ENCODE measurements around the gene NHERF1. TPM values are rescaled to one million over a fixed set of nuclear protein-coding genes. Genes with fewer than 3 reads are reported as not detected.

Gene NHERF1
- total and polyA plus RNA-seq, 2 of the 8 experiments (the other 6 are each of a cell fraction or from before 2014, with no cell fraction given) = 92.9 to 99.2 TPM

DNA sequence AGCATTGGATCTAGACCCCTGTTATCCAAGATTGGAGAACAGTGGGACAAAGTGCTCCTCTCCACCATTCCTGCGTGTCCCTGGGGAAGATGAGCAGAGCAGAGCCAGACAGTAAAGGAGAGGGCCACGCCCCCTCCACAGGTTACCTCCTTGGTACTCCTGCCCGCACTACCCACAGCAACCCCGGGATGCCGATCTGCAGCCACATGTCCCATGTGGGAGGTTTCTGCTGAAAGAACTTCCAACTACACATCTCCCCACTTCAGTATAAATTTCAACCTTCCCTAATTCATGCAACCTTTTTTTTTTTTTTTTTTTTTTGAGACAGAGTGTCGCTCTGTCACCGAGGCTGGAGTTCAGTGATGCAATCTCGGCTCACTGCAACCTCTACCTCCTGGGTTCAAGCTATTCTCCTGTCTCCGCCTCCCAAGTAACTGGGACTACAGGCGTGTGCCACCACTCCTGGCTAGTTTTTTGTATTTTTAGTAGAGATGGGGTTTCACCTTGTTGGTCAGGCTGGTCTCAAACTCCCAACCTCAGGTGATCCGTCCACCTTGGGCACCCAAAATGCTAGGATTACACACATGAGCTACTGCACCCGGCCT is 9.1 kb upstream of the NHERF1 start:
- H2BK15ac ChIP-seq (ENCODE audit: low read length) = no peak overlapping the region
- H2BK12ac ChIP-seq (ENCODE audit: low read depth, low read length) = no peak overlapping the region
- H3K4me3 ChIP-seq (ENCODE audit: extremely low read depth in 1 of 4, insufficient read depth in 2 of 4, low read depth in 3 of 4, low read length in 4 of 4) = no peak overlapping the region
- H3K36me3 ChIP-seq (ENCODE audit: control insufficient read depth in 2 of 4, insufficient read depth in 4 of 4, low read length in 3 of 4) = no peaks in the 10 kb centered on the region
- H3K79me1 ChIP-seq (ENCODE audit: low read depth, low read length) = no peaks in the 10 kb centered on the region
- H3K27ac ChIP-seq (ENCODE audit: low read depth, low read length) = no peak overlapping the region
- no peak overlapping the region for H2BK120ac ChIP-seq (replicated peaks; ENCODE audit: low read depth, low read length)
- no peak overlapping the region for H2AFZ ChIP-seq (ENCODE audit: low read length)
- WGBS, 2 experiments (ENCODE audit: extremely low coverage in 1 of 2, insufficient coverage in 1 of 2, insufficient read length in 1 of 2, insufficient replicate concordance in 2 of 2, low coverage in 1 of 2, low lambda C conversion rate in 2 of 2, missing lambda C conversion rate in 1 of 2) = 82% methylated on average over 9 of the region's 12 CpGs; no CpG with 5 or more reads in 1 of the 2 experiments
- DNase-seq (ENCODE audit: low read depth in 1 of 2, low spot score in 2 of 2) (no peak), FAIRE-seq (no peak)
- POLR2A ChIA-PET (ENCODE audit: partially characterized antibody) = interaction anchor here (0.6 to 4.6 kb wide), 2 partner anchors 10 to 1399 kb away, joined by 4 to 60 read pairs; partner anchors contain the start of gene NHERF1
- H3K9ac ChIP-seq (replicated peaks in 1 of 4; ENCODE audit: extremely low read depth in 1 of 4, low read depth in 3 of 4, low read length in 3 of 4) = no peak overlapping the region
- no peak overlapping the region for H3K56ac ChIP-seq (replicated peaks; ENCODE audit: insufficient read length, low read depth, low read length)
- no peaks in the 10 kb centered on the region for H4K20me1 ChIP-seq (replicated peaks in 1 of 2; ENCODE audit: control insufficient read depth in 1 of 2, insufficient read depth in 2 of 2, low read length in 2 of 2)
- no peak overlapping the region for H4K5ac ChIP-seq (ENCODE audit: insufficient read length, low read depth, low read length)
- no peaks in the 10 kb centered on the region for H3K9me3 ChIP-seq (ENCODE audit: insufficient read depth in 2 of 2, low read depth in 1 of 2, low read length in 1 of 2)
- H3K14ac ChIP-seq (ENCODE audit: insufficient read length) = no peak overlapping the region
- CTCF ChIA-PET (ENCODE audit: partially characterized antibody) = interaction anchor here (0.7 to 5.7 kb wide), 13 partner anchors 12 to 1282 kb away, joined by 3 to 81 read pairs (median 11); no protein-coding TSS in a partner anchor
- H3K23me2 ChIP-seq (ENCODE audit: low read depth, low read length) = peaks cover 10% of the 10 kb centered on the region; the same call in 1 of the 2 replicates
- H3K27me3 ChIP-seq (replicated peaks in 1 of 4; ENCODE audit: control insufficient read depth in 3 of 4, extremely low read depth in 1 of 4, insufficient read depth in 3 of 4, low read length in 3 of 4) = peaks cover 0 to 5% (median 2%) of the 10 kb centered on the region in 4 experiments; a peak in 4 of 7 replicates
- H3K18ac ChIP-seq (ENCODE audit: extremely low read depth, low read length) = no peak overlapping the region; the same call in 1 of the 2 replicates
- H3K4me2 ChIP-seq (ENCODE audit: insufficient read depth in 1 of 2, low read depth in 2 of 2, low read length in 2 of 2) = no peak overlapping the region
- no peak overlapping the region for H3K4ac ChIP-seq (replicated peaks; ENCODE audit: insufficient read length, low read depth, low read length)
- 0 out of 2 replicates have a peak overlapping the region, but pooled peaks have one; percentile 16 for H2AK5ac ChIP-seq (ENCODE audit: low read depth, low read length)
- no peak overlapping the region for H4K8ac ChIP-seq (ENCODE audit: extremely low read depth, insufficient read depth, low read length)
- no peaks in the 10 kb centered on the region for H3K79me2 ChIP-seq (ENCODE audit: control insufficient read depth in 1 of 2, insufficient read depth in 2 of 2, low read length in 2 of 2)
- H4K91ac ChIP-seq (replicated peaks; ENCODE audit: insufficient read length, low read length) = no peak overlapping the region
- H3K4me1 ChIP-seq (replicated peaks in 1 of 4; ENCODE audit: control insufficient read depth in 3 of 4, insufficient read depth in 4 of 4, low read length in 3 of 4) = peaks cover 5 to 18% (median 11%) of the 10 kb centered on the region in 4 experiments
- TF ChIP-seq BRCA1 (IDR thresholded peaks at IDR 0.05; ENCODE audit: low read depth, low read length) = no peak
- TF ChIP-seq CEBPB (IDR thresholded peaks at IDR 0.05; ENCODE audit: low read depth, low read length) = no peak
- no peak for TF ChIP-seq SP2 (IDR thresholded peaks at IDR 0.05; ENCODE audit: low read length)
- TF ChIP-seq TAF1 (IDR thresholded peaks at IDR 0.05; ENCODE audit: low read depth, low read length) = no peak
- no peak for TF ChIP-seq TBP (IDR thresholded peaks at IDR 0.05; ENCODE audit: low read depth, low read length)
- no peak for TF ChIP-seq RFX5 (IDR thresholded peaks at IDR 0.05; ENCODE audit: borderline replicate concordance, low read depth, low read length)
- TF ChIP-seq SUZ12 (IDR thresholded peaks at IDR 0.05; ENCODE audit: low read length) = no peak
- no peak for TF ChIP-seq GABPA (IDR thresholded peaks at IDR 0.05; ENCODE audit: borderline replicate concordance, insufficient read depth, low read length)
- no peak for TF ChIP-seq POLR2AphosphoS5 (IDR thresholded peaks at IDR 0.05; ENCODE audit: low read depth, low read length)
- TF ChIP-seq NANOG (IDR thresholded peaks at IDR 0.05; ENCODE audit: insufficient read depth, low read depth, low read length, poor library complexity, severe bottlenecking) = no peak
- H2BK5ac ChIP-seq (ENCODE audit: low read depth, low read length) = no peak overlapping the region
- H3K23ac ChIP-seq (ENCODE audit: insufficient read length) = no peak overlapping the region
- no peak overlapping the region for H2BK20ac ChIP-seq (ENCODE audit: low read length)

All from H1 (cell line).